H9 (cell line): ENCODE results near the gene TEX2. TPM values are rescaled to one million over a fixed set of nuclear protein-coding genes. Genes with fewer than 3 reads are reported as not detected.

Experiments
- DNase-seq: peaks from one replicate; pipeline ENCODE4 v3.0.0-alpha.2; 2017
- H2AFZ ChIP-seq: one replicate; pipeline ENCODE4 v1.6.1; 2013; ENCODE audit warnings: mild to moderate bottlenecking, low read length, control low read depth, moderate library complexity
- H2AK5ac ChIP-seq: 2 replicates; pipeline ENCODE4 v1.6.1; 2013; ENCODE audit warnings: low read length, control low read depth, mixed read lengths; ENCODE audit not compliant: insufficient read length
- H2BK120ac ChIP-seq: one replicate; pipeline ENCODE4 v1.6.1; 2013; ENCODE audit warnings: low read depth, mild to moderate bottlenecking, low read length, control low read depth, inconsistent platforms; ENCODE audit not compliant: poor library complexity, severe bottlenecking
- H2BK12ac ChIP-seq: 2 replicates; pipeline ENCODE4 v1.6.1; 2013; ENCODE audit warnings: low read length, control low read depth, mixed read lengths, low read depth; ENCODE audit not compliant: insufficient read length
- H2BK15ac ChIP-seq: 2 replicates; pipeline ENCODE4 v1.6.1; 2013; ENCODE audit warnings: low read depth, low read length, control low read depth
- H2BK20ac ChIP-seq: one replicate; pipeline ENCODE4 v1.6.1; 2013; ENCODE audit warnings: low read depth, mild to moderate bottlenecking, low read length, control low read depth, inconsistent platforms; ENCODE audit not compliant: poor library complexity, severe bottlenecking
- H2BK5ac ChIP-seq: 2 replicates; pipeline ENCODE4 v1.6.1; 2013; ENCODE audit warnings: low read length, control low read depth, mixed read lengths; ENCODE audit not compliant: insufficient read length
- H3K14ac ChIP-seq: 2 replicates; pipeline ENCODE4 v1.6.1; 2013; ENCODE audit warnings: low read length, control low read depth; ENCODE audit not compliant: insufficient read depth
- H3K18ac ChIP-seq: 2 replicates; pipeline ENCODE4 v1.6.1; 2013; ENCODE audit warnings: low read depth, mild to moderate bottlenecking, mixed read lengths, low read length, control low read depth; ENCODE audit not compliant: insufficient read length
- H3K23ac ChIP-seq: 2 replicates; pipeline ENCODE4 v1.6.1; 2013; ENCODE audit warnings: low read length, control low read depth, mixed read lengths, low read depth; ENCODE audit not compliant: insufficient read length
- H3K23me2 ChIP-seq: 2 replicates; pipeline ENCODE4 v1.6.1; 2013; ENCODE audit warnings: low read depth, mild to moderate bottlenecking, mixed read lengths, low read length, control low read depth; ENCODE audit not compliant: insufficient read length, poor library complexity, severe bottlenecking
- H3K27ac ChIP-seq: 2 replicates; pipeline ENCODE4 v1.5.1; 2013; ENCODE audit warnings: low read length, control low read depth, mixed read lengths, low read depth; ENCODE audit not compliant: insufficient read length
- H3K27me3 ChIP-seq: 2 replicates; pipeline ENCODE4 v1.6.1; 2013; ENCODE audit warnings: low read length, control low read depth, inconsistent platforms; ENCODE audit not compliant: insufficient read depth
- H3K4ac ChIP-seq: 2 replicates; pipeline ENCODE4 v1.6.1; 2013; ENCODE audit warnings: low read depth, mild to moderate bottlenecking, control low read depth, inconsistent platforms, low read length, moderate library complexity
- H3K4me1 ChIP-seq: 2 replicates; pipeline ENCODE4 v1.6.1; 2013; ENCODE audit warnings: low read length, control low read depth, inconsistent platforms; ENCODE audit not compliant: insufficient read depth
- H3K4me2 ChIP-seq: 2 replicates; pipeline ENCODE4 v1.6.1; 2013; ENCODE audit warnings: low read length, control low read depth, mixed read lengths; ENCODE audit not compliant: insufficient read length, insufficient read depth
- H3K56ac ChIP-seq: 2 replicates; pipeline ENCODE4 v1.6.1; 2013; ENCODE audit warnings: low read depth, mild to moderate bottlenecking, mixed read lengths, low read length, control low read depth; ENCODE audit not compliant: insufficient read length
- H3K79me1 ChIP-seq: 2 replicates; pipeline ENCODE4 v1.6.1; 2013; ENCODE audit warnings: low read depth, mild to moderate bottlenecking, moderate library complexity, low read length, control low read depth, inconsistent platforms; ENCODE audit not compliant: insufficient read depth, poor library complexity, severe bottlenecking
- H3K79me2 ChIP-seq: 2 replicates; pipeline ENCODE4 v1.6.1; 2013; ENCODE audit warnings: low read length, control low read depth, inconsistent platforms; ENCODE audit not compliant: insufficient read depth
- H3K9ac ChIP-seq: 2 replicates; pipeline ENCODE4 v1.6.1; 2013; ENCODE audit warnings: low read length, control low read depth, mixed read lengths; ENCODE audit not compliant: insufficient read length; ENCODE audit errors: extremely low read depth
- H3K9me3 ChIP-seq: one replicate; pipeline ENCODE4 v1.6.1; 2013; ENCODE audit warnings: low read depth, low read length, inconsistent platforms; ENCODE audit not compliant: control insufficient read depth
- H3T11ph ChIP-seq: one replicate; pipeline ENCODE4 v1.6.1; 2013; ENCODE audit warnings: mild to moderate bottlenecking, low read length, control low read depth, inconsistent platforms
- H4K20me1 ChIP-seq: one replicate; pipeline ENCODE4 v1.6.1; 2013; ENCODE audit not compliant: control insufficient read depth, insufficient read length, insufficient read depth
- H4K5ac ChIP-seq: 2 replicates; pipeline ENCODE4 v1.6.1; 2013; ENCODE audit warnings: low read depth, mild to moderate bottlenecking, mixed read lengths, low read length, control low read depth; ENCODE audit not compliant: insufficient read length
- H4K8ac ChIP-seq: replicated peaks from 2 replicates; pipeline ENCODE4 v1.6.1; 2013; ENCODE audit warnings: low read length, control low read depth, mixed read lengths, low read depth; ENCODE audit not compliant: insufficient read length
- H4K91ac ChIP-seq: 2 replicates; pipeline ENCODE4 v1.6.1; 2013; ENCODE audit warnings: low read depth, mild to moderate bottlenecking, moderate library complexity, mixed read lengths, low read length, control low read depth; ENCODE audit not compliant: insufficient read length
- H3K27ac Mint-ChIP-seq, 3 experiments: 2 replicates in 2 of 3; 3 replicates in 1 of 3; pipeline ENCODE4 v1.8.0; 2020 to 2021; ENCODE audit warnings: mixed read lengths in 3 of 3, mild to moderate bottlenecking in 1 of 3, moderate library complexity in 1 of 3
- H3K27me3 Mint-ChIP-seq: 2 replicates; pipeline ENCODE4 v1.8.0; 2021; ENCODE audit warnings: low read depth, mild to moderate bottlenecking, moderate library complexity, mixed read lengths
- H3K36me3 Mint-ChIP-seq, 3 experiments: 2 replicates in 2 of 3; 3 replicates in 1 of 3; pipeline ENCODE4 v1.8.0; 2020 to 2021; ENCODE audit warnings: low read depth in 3 of 3, mixed read lengths in 3 of 3; ENCODE audit not compliant: insufficient read depth in 1 of 3
- H3K4me1 Mint-ChIP-seq, 2 experiments: 2 replicates each; pipeline ENCODE4 v1.8.0; 2020; ENCODE audit warnings: mixed read lengths in 2 of 2
- H3K4me3 Mint-ChIP-seq, 2 experiments: 2 replicates in 1 of 2; 3 replicates in 1 of 2; pipeline ENCODE4 v1.8.0; 2020 to 2021; ENCODE audit warnings: mild to moderate bottlenecking in 2 of 2, mixed read lengths in 2 of 2, moderate library complexity in 1 of 2
- H3K9me3 Mint-ChIP-seq, 2 experiments: 2 replicates in 1 of 2; 3 replicates in 1 of 2; pipeline ENCODE4 v1.8.0; 2020; ENCODE audit warnings: mild to moderate bottlenecking in 2 of 2, mixed read lengths in 2 of 2, moderate library complexity in 1 of 2
- WGBS: extraction: QIAGEN DNeasy Blood & Tissue Kit; methylation state at CpG from one replicate; pipeline ENCODE4 v1.1.7; 2013; ENCODE audit warnings: missing lambda C conversion rate, low lambda C conversion rate, mixed read lengths; ENCODE audit not compliant: insufficient read length; ENCODE audit errors: extremely low coverage; 5-methylcytosine and 5-hydroxymethylcytosine counted together
- total RNA-seq: library from RNA; stranded (reverse); gene quantifications from 2 replicates; pipeline ENCODE4 v1.2.1, GENCODE V29; 2021
- TF ChIP-seq, protein P1 (sequence below): fragments of 200-600 bp; sonication (generic); conservative IDR thresholded peaks from 3 replicates; pipeline ENCODE4 v1.8.0; 2021; ENCODE audit warnings: antibody characterized with exemption, mild to moderate bottlenecking

Gene TEX2
- total RNA-seq, 1 experiment from 2014 or later, result 12.2 TPM

DNA sequence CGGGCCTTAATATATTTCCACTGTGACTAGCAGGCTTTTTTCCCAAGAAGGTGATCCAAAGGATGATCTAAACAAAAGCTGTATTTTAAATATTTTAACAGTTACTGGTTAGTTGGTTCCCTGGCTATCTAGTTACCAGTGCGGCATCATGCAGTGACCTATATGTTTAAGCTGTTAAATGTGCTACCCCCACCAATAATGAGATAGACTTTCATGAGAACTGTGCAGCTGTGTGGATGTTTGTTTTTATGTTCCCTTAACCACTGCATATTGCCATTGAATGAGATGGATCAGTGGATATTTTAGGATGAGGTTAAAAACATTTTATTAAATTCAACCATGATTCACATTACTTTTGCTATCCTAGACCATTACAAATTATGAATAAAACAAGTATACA is 150.1 kb downstream of the TEX2 start:
- no peak overlapping the region for H4K8ac ChIP-seq
- H3K4ac ChIP-seq, result no peak overlapping the region
- no peak overlapping the region for H4K5ac ChIP-seq
- no peak overlapping the region for H2AK5ac ChIP-seq
- H2BK20ac ChIP-seq, result no peak overlapping the region
- Mint-ChIP-seq H3K4me3 (no peak overlapping the region), H3K4me1 (peaks cover 7 to 16% of the 10 kb centered on the region in 2 experiments), H3K27ac (no peak overlapping the region), H3K36me3 (no peaks in the 10 kb centered on the region), H3K9me3 (no peaks in the 10 kb centered on the region), H3K27me3 (no peaks in the 10 kb centered on the region)
- H3K4me2 ChIP-seq, result no peak overlapping the region
- no peak overlapping the region for H3K14ac ChIP-seq
- H3K79me1 ChIP-seq, result no peaks in the 10 kb centered on the region
- no peak overlapping the region for H2BK120ac ChIP-seq
- H3K9me3 ChIP-seq, result no peaks in the 10 kb centered on the region
- H2BK15ac ChIP-seq, result no peak overlapping the region
- no peak overlapping the region for H3T11ph ChIP-seq
- no peak for DNase-seq
- no peak overlapping the region for H2BK5ac ChIP-seq
- H2AFZ ChIP-seq, result no peak overlapping the region
- no CpG with 5 or more reads among the region's 2 CpGs for WGBS
- H3K18ac ChIP-seq, result no peak overlapping the region
- H3K4me1 ChIP-seq, result no peaks in the 10 kb centered on the region; the same call in 1 of the 2 replicates
- no peak overlapping the region for H3K9ac ChIP-seq
- H3K79me2 ChIP-seq, result no peaks in the 10 kb centered on the region
- H4K91ac ChIP-seq, result no peak overlapping the region
- H4K20me1 ChIP-seq, result no peaks in the 10 kb centered on the region
- no peak overlapping the region for H3K56ac ChIP-seq
- no peak overlapping the region for H3K23ac ChIP-seq
- TF ChIP-seq, protein P1, sequence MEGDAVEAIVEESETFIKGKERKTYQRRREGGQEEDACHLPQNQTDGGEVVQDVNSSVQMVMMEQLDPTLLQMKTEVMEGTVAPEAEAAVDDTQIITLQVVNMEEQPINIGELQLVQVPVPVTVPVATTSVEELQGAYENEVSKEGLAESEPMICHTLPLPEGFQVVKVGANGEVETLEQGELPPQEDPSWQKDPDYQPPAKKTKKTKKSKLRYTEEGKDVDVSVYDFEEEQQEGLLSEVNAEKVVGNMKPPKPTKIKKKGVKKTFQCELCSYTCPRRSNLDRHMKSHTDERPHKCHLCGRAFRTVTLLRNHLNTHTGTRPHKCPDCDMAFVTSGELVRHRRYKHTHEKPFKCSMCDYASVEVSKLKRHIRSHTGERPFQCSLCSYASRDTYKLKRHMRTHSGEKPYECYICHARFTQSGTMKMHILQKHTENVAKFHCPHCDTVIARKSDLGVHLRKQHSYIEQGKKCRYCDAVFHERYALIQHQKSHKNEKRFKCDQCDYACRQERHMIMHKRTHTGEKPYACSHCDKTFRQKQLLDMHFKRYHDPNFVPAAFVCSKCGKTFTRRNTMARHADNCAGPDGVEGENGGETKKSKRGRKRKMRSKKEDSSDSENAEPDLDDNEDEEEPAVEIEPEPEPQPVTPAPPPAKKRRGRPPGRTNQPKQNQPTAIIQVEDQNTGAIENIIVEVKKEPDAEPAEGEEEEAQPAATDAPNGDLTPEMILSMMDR, result no peak
- H3K27me3 ChIP-seq, result no peaks in the 10 kb centered on the region
- H3K23me2 ChIP-seq, result no peaks in the 10 kb centered on the region
- H3K27ac ChIP-seq, result no peak overlapping the region
- H2BK12ac ChIP-seq, result no peak overlapping the region
